GM18520 (cell line): ENCODE results near the gene SLC43A2.
"Not testable (repeated sequence)": the region's sequence is repeated elsewhere in the genome, so short reads cannot be mapped to it uniquely, and the experiment has no call there.

ENCODE experiments used
- ATAC-seq: cut with Tn5 transposase; IDR thresholded peaks from one replicate; pipeline ENCODE4 v1.9.1; 2021; ENCODE audit not compliant: unreplicated experiment

The SLC43A2 gene

GRCh38 chr17:1563786-1564613, 64.6 kb downstream of the SLC43A2 start:
- no peak for ATAC-seq

- not testable (repeated sequence) for ATAC-seq
Observed at GRCh38 chr17:1563471-1563785, 65.2 kb downstream of the SLC43A2 start.

- ATAC-seq: no peak
Observed at GRCh38 chr17:1562176-1562643, 66.4 kb downstream of the SLC43A2 start.

- ATAC-seq: no peak
Observed at GRCh38 chr17:1561420-1562175, 67.0 kb downstream of the SLC43A2 start.

- no peak for ATAC-seq
Observed at GRCh38 chr17:1560858-1561355, 67.7 kb downstream of the SLC43A2 start.

GRCh38 chr17:1560101-1560857, 68.4 kb downstream of the SLC43A2 start:
- ATAC-seq: no peak

GRCh38 chr17:1559047-1560043, 69.3 kb downstream of the SLC43A2 start:
- ATAC-seq: no peak

GRCh38 chr17:1558401-1558800, 70.2 kb downstream of the SLC43A2 start:
- ATAC-seq: no peak

GRCh38 chr17:1557355-1558095, 71.1 kb downstream of the SLC43A2 start:
- no peak for ATAC-seq

GRCh38 chr17:1555651-1556471, 72.8 kb downstream of the SLC43A2 start:
- ATAC-seq: no peak

GRCh38 chr17:1554751-1555540, 73.7 kb downstream of the SLC43A2 start:
- ATAC-seq: no peak

- ATAC-seq: no peak
Observed at GRCh38 chr17:1553354-1554266, 75.0 kb downstream of the SLC43A2 start.

- ATAC-seq: no peak
Observed at GRCh38 chr17:1552932-1553331, 75.7 kb downstream of the SLC43A2 start.

GRCh38 chr17:1551741-1552140, 76.9 kb downstream of the SLC43A2 start:
- ATAC-seq: no peak

GRCh38 chr17:1548032-1548431, 80.6 kb downstream of the SLC43A2 start:
- ATAC-seq: no peak

- ATAC-seq: no peak
Observed at GRCh38 chr17:1546292-1546922, 82.2 kb downstream of the SLC43A2 start.
